Ishikawa (cell line): ENCODE results near the gene SLC25A5.

ENCODE experiments used
- CEBPB ChIP-seq: IDR thresholded peaks from 2 replicates; pipeline ENCODE4 v1.6.1; 2012
- CREB1 ChIP-seq: IDR thresholded peaks from 2 replicates; pipeline ENCODE4 v1.6.1; 2012; ENCODE audit warnings: low read depth
- EGR1 ChIP-seq: IDR thresholded peaks from 2 replicates; pipeline ENCODE4 v1.6.1; 2012
- EP300 ChIP-seq: IDR thresholded peaks from 2 replicates; pipeline ENCODE4 v1.6.1; 2012; ENCODE audit warnings: borderline replicate concordance
- FOXM1 ChIP-seq: IDR thresholded peaks from 2 replicates; pipeline ENCODE4 v1.6.1; 2012; ENCODE audit warnings: low read depth, borderline replicate concordance
- NFIC ChIP-seq: IDR thresholded peaks from 2 replicates; pipeline ENCODE4 v1.6.1; 2012
- RAD21 ChIP-seq: IDR thresholded peaks from 2 replicates; pipeline ENCODE4 v1.6.1; 2012; ENCODE audit warnings: low read depth
- REST ChIP-seq: IDR thresholded peaks from 2 replicates; pipeline ENCODE4 v1.6.1; 2012; ENCODE audit warnings: low read depth, mild to moderate bottlenecking
- TAF1 ChIP-seq: IDR thresholded peaks from 2 replicates; pipeline ENCODE4 v1.6.1; 2012; ENCODE audit warnings: low read depth, mild to moderate bottlenecking
- TCF12 ChIP-seq: IDR thresholded peaks from 2 replicates; pipeline ENCODE4 v1.6.1; 2012; ENCODE audit warnings: low read depth
- TEAD4 ChIP-seq: IDR thresholded peaks from 2 replicates; pipeline ENCODE4 v1.6.1; 2012
- USF1 ChIP-seq: IDR thresholded peaks from 2 replicates; pipeline ENCODE4 v1.6.1; 2012
- YY1 ChIP-seq: IDR thresholded peaks from 2 replicates; pipeline ENCODE4 v1.6.1; 2012; ENCODE audit warnings: low read depth
- ZBTB7A ChIP-seq: IDR thresholded peaks from 2 replicates; pipeline ENCODE4 v1.6.1; 2012; ENCODE audit warnings: low read depth
- TF ChIP-seq, protein P1 (sequence below): IDR thresholded peaks from 2 replicates; pipeline ENCODE4 v1.6.1; 2012

SLC25A5 gene

GRCh38 chrX:119429471-119429870, 38.8 kb upstream of the SLC25A5 start:
- TF ChIP-seq NFIC (no peak), EP300 (no peak), ZBTB7A (no peak), USF1 (no peak), EGR1 (no peak), YY1 (no peak), TEAD4 (no peak), TCF12 (no peak), CEBPB (no peak), RAD21 (no peak), REST (no peak), CREB1 (no peak), FOXM1 (no peak), TAF1 (no peak)
- TF ChIP-seq, protein P1, sequence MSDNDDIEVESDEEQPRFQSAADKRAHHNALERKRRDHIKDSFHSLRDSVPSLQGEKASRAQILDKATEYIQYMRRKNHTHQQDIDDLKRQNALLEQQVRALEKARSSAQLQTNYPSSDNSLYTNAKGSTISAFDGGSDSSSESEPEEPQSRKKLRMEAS, result no peak

- no peak for TF ChIP-seq NFIC
- TF ChIP-seq CREB1, result no peak
- TF ChIP-seq RAD21, result no peak
- TF ChIP-seq EP300, result no peak
- no peak for TF ChIP-seq TAF1
- no peak for TF ChIP-seq ZBTB7A
- no peak for TF ChIP-seq EGR1
- TF ChIP-seq CEBPB, result no peak
- no peak for TF ChIP-seq FOXM1
- TF ChIP-seq YY1, result no peak
- TF ChIP-seq, protein P1, result no peak
- TF ChIP-seq TCF12, result no peak
- no peak for TF ChIP-seq TEAD4
- no peak for TF ChIP-seq USF1
- TF ChIP-seq REST, result no peak
Measured at GRCh38 chrX:119442286-119442685, 26.0 kb upstream of the SLC25A5 start.

DNA sequence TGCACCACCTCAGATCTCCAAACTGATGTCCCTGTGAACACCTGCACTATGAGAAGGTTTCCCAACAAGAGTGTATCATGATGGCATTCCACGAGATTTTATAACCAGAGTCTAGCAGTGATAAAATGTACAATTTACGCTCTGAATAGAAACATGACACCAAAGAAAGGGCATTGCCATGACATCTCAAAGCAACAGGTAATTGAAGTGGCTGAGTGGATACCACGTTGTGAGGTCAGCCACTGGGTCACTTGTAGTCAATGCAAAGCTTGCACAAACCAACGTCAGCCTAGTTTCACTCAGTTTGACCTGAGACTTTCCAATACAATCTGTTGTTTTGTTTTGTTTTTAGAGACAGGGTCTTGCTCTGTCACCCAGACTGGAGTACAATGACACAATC, 15.0 kb upstream of the SLC25A5 start:
- TF ChIP-seq CREB1 (no peak), CEBPB (no peak)
- TF ChIP-seq, protein P1, result no peak

DNA sequence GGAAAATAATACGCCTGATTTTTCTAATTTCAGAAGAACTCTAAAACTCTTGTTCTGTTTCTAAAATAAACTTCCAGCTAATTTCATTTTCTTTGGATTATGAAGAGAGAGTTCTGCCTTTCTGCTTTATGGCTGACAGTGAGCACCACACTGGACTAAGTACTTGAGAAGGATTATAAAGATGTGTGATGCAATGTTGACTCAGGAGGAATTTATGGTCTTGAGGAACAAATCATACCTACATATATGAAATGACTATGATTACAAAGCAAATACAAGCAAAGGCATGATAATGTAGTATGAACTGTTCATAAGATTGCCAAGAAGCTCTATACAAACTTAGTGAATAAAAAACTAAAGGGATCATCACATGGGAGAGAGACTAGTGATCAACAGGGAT, 13.0 kb upstream of the SLC25A5 start:
- TF ChIP-seq RAD21 (no peak), TCF12 (no peak)

DNA sequence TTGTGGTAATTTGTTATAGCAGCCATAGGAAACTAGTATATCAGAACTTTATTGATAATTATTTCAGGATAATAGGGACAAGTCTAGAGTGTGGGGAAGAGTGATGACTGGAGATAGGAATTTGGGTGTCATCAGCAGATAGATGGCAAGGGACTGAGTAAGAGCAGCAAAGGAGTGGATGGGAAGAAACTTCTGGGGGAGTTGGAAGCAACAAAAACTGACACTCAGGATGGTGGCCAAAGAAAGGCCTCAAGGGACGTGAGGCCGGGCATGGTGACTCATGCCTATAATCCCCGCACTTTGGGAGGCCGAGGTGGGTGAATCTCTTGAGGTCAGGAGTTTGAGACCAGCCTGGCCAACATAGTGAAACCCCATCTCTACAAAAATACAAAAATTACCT, 9.1 kb upstream of the SLC25A5 start:
- TF ChIP-seq RAD21 (no peak), EP300 (no peak), CREB1 (no peak), FOXM1 (no peak), TCF12 (no peak), EGR1 (no peak), NFIC (no peak), YY1 (no peak), REST (no peak), TEAD4 (no peak)
- TF ChIP-seq, protein P1, result no peak
